Gastrocnemius medialis (tissue), 4 donors: Measurements from ENCODE around the gene GOLGA6L22. TPM values are rescaled to one million over a fixed set of nuclear protein-coding genes. Genes with fewer than 3 reads are reported as not detected.
"Not testable (repeated sequence)": the region's sequence is repeated elsewhere in the genome, so short reads cannot be mapped to it uniquely, and the experiment has no call there.

Source experiments
- ATAC-seq, 2 donors: fragments of 150-250 bp; one replicate each; pipeline ENCODE4 v1.9.1; 2016
- DNase-seq, 2 donors: peaks; one replicate each; pipeline ENCODE4 v3.0.0-alpha.2; 2019
- H3K27ac ChIP-seq, 4 donors: fragments of 200-600 bp; sonication (generic); 1 replicate in 1 of 4; 2 replicates in 3 of 4; pipeline ENCODE4 v1.5.1; 2016 to 2018; ENCODE audit warnings: mild to moderate bottlenecking in 2 of 4, moderate library complexity in 1 of 4
- H3K27me3 ChIP-seq, 3 donors: fragments of 200-600 bp; sonication (generic) in 2 of 3; 1 replicate in 1 of 3; 2 replicates in 2 of 3; pipeline versions ENCODE4 v1.5.1 to v1.6.0; 2016 to 2019; ENCODE audit warnings: mild to moderate bottlenecking in 1 of 3, moderate library complexity in 1 of 3
- H3K36me3 ChIP-seq, 2 donors: fragments of 200-600 bp; sonication (generic) in 1 of 2; one replicate each; pipeline ENCODE4 v1.5.1; 2017 to 2018
- H3K4me1 ChIP-seq, 2 donors: fragments of 200-600 bp; sonication (generic) in 1 of 2; one replicate each; pipeline ENCODE4 v1.5.1; 2016 to 2017; ENCODE audit warnings: mild to moderate bottlenecking in 2 of 2
- H3K4me3 ChIP-seq, 4 donors: fragments of 200-600 bp; sonication (generic) in 3 of 4; 1 replicate in 1 of 4; 2 replicates in 3 of 4; pipeline ENCODE4 v1.5.1; 2016 to 2019; ENCODE audit warnings: mild to moderate bottlenecking in 2 of 4
- H3K9me3 ChIP-seq, 3 donors: fragments of 200-600 bp; sonication (generic) in 2 of 3; 1 replicate in 1 of 3; 2 replicates in 2 of 3; pipeline ENCODE4 v1.5.1; 2016 to 2019
- in situ Hi-C, 4 donors: fragments of 200-750 bp; cut with MboI; loops; one replicate each; pipeline versions ENCODE4 v1.15.0 to v1.8.0; 2017; ENCODE audit warnings: low sequenced_read_pairs in 4 of 4
- intact Hi-C: fragments of 100-400 bp; cut with DNase I; formaldehyde crosslinking; loops from one replicate; pipeline ENCODE4 v1.15.1; 2023; ENCODE audit warnings: low total_unique reads
- total RNA-seq, 4 donors: library from RNA; depleted of rRNA; stranded (reverse); fragments of >200 nt; gene quantifications; one replicate each; pipeline versions ENCODE4 v1.1.0 to v1.2.3, GENCODE V29; 2016

GOLGA6L22 gene
- total RNA-seq, 4 donors from 2014 or later, result not detected

DNA sequence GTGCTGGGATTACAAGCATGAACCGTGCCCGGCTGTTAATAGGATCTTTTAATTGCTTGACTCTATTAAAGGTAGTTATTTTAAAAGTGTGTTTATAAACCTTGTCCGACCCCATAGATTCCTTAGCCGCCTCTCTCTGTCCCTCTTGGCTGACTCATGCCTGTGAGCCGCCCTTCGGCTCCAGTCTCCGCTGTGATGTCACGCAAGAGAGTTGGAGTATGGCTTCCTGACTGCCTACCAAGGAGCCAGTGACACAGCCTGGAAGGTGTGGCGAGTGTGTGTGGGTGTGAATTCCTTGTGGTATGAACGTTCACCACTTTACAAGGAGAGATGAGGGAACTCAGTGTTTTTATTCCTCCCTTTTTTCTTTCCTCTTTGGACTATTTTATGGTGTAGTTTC, 43.6 kb downstream of the GOLGA6L22 start:
- intact Hi-C loops, H3K4me1 ChIP-seq, H3K36me3 ChIP-seq, ATAC-seq, H3K27ac ChIP-seq, H3K4me3 ChIP-seq, H3K27me3 ChIP-seq, DNase-seq, in situ Hi-C loops, H3K9me3 ChIP-seq: not testable (repeated sequence)

DNA sequence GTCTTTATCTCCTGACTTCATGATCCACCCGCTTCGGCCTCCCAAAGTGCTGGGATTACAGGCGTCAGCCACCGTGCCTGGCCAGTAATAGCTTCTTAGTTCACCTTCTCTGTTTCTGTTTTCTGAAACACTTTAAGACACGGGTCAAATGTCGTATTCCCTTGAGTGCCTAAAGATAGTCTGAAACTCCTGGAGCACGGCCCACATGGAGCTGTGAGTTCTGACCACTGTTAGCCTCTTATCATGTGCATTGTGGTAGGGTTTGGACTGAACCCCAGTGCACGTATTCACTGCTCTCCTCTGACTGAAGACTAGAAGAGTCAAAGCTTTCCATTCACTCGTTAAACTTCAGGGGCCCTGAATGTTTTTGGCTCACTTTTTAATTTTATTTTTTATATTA, 48.3 kb downstream of the GOLGA6L22 start:
- not testable (repeated sequence) for H3K27me3 ChIP-seq

DNA sequence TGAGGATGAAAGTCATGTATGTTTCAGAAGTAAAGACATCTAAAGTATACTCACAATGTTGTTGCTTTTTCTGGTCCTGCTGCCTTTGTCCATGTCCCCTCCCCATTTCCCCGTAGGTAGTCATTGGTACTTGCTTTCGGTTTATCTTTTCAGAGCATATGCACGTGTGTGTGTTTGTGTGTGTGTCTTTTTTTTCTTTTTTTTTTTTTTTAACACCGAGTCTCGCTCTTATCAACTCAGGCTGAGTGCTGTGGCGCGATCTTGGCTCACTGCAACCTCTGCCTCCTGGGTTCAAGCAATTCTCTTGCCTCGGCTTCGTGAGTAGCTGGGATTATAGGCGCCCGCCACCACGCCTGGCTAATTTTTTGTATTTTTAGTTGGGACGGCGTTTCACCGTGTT, 57.4 kb downstream of the GOLGA6L22 start:
- in situ Hi-C loops, result not testable (repeated sequence)

More for the DNA sequence above, 48.3 kb downstream of the GOLGA6L22 start:
- H3K9me3 ChIP-seq, H3K27ac ChIP-seq, H3K4me3 ChIP-seq, H3K36me3 ChIP-seq, DNase-seq, in situ Hi-C loops, H3K4me1 ChIP-seq, intact Hi-C loops: not testable (repeated sequence)
- ATAC-seq, result peak; percentile 48 to 70

More for the DNA sequence above, 57.4 kb downstream of the GOLGA6L22 start:
- H3K36me3 ChIP-seq, ATAC-seq, H3K9me3 ChIP-seq, intact Hi-C loops, H3K27me3 ChIP-seq, H3K4me1 ChIP-seq, DNase-seq, H3K27ac ChIP-seq, H3K4me3 ChIP-seq: not testable (repeated sequence)
